ENCODE data around the gene RCN2.
A peak's percentile ranks its signal among the peaks of the same experiment; 100 is the strongest.

RCN2 gene

DNA sequence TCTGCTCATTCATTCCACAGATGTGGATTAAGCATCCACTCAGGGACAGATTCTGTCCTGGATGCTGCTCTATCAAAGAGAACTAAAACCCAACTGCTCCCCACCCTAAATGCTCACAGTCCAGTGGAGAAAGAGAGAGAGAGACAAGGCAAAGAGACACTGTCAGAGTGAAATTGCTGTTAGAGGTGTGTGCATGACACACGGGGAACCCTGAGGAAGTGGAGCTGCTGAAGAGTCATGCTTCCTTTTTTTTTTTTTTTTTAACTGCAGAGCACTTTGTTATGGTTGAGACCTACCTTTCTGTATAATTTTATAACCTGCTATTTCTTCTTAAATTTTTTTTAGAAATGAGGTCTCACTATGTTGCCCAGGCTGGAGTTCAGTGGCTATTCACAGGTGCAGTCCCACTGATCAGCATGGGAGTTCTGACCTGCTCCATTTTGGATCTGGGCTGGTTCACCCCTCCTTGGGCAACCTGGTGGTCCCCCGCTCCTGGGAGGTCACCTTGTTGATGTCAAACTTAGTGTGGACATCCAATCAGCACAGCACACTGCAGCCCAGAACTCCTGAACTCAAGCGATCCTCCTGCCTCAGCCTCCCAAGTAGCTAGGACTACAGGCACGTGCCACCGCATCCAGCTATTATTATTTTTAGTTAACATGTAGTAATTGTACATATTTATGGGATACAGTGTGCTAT lies 45.2 kb downstream of the RCN2 start:
- no peak for DNase-seq

DNA sequence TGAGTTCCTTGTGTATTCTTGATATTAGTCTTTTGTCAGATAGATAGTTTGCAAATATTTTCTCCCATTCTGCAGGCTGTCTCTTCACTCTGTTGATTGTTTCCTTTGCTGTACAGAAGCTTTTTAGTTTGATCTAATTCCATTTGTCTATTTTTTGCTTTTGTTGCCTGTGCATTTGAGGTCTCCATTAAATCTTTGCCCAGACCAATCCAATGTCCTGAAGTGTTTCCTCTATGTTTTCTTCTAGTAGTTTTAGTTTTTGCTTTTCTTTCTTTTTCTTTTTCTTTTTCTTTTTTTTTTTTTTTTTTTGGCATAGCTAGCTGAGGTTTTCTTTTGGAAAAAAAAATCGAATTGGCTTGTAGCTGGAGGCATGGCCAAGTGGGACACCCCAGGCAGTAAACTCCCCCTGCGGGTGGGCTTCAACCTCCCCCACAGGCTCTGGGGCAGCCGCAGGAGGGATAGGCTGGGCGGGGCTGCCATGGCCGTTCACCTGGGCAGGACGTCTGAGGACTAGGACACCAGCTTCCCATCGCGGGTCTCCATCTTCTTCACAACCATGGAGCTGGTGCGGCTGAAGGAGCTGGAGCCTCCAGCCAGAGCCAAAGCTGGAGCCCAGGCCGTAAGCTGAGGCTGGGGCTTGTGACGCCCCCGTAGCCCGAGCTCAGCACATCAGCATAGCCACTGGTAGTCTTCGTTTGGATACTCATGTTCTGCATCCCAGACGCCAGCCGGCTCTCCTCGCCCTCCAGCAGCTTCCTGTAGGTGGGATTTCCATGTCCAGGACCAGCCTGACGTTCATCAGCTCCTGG lies 47.2 kb downstream of the RCN2 start:
- no peak for DNase-seq

DNA sequence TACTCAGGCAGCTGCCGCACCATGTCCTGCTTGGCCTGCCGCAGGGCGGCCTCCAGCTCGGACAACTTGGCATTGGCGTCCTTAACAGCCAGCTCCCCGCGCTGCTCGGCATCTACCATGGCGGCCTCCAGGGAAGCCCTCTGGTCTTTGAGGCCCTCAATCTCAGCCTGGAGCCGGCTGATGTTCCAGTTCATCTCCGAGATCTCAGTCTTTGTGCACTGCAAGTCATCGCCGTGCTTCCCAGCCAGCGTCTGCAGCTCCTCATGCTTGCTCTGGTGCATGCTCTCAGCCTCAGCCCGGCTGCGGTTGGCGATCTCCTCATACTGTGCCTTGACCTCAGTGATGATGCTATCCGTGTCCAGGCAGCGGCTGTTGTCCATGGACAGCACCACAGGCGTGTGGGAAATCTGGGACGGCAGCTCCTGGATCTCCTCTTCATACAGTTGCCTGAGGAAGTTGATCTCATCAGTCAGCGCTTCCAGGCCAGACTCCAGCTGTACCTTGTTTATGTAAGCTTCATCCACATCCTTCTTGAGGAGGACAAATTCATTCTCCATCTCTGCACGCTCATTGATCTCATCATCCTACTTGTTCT lies 47.9 kb downstream of the RCN2 start:
- DNase-seq = no peak

DNA sequence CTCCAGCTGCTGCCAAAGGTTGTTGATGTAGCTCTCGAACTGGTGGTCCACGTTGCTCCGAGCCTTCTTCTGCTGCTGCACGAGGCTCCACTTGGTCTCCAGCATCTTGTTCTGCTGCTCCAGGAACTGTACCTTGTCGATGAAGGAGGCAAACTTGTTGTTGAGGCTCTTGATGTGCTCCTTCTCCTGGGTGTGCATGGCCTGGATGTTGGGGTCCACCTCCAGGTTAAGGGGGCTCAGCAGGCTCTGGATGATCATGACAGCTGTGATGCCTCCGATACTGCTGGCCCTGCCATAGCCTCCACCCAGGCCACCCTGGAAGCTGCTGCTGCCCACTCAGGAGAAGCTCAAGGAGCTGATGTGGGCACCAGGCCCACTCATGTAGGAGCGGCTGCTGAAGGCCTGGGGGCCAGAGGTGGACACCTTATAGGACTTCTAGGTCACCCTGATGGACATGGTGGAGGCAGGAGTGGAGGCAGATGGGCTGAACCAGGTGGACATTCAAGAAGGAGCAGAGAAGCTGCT lies 48.5 kb downstream of the RCN2 start:
- no peak for DNase-seq

DNA sequence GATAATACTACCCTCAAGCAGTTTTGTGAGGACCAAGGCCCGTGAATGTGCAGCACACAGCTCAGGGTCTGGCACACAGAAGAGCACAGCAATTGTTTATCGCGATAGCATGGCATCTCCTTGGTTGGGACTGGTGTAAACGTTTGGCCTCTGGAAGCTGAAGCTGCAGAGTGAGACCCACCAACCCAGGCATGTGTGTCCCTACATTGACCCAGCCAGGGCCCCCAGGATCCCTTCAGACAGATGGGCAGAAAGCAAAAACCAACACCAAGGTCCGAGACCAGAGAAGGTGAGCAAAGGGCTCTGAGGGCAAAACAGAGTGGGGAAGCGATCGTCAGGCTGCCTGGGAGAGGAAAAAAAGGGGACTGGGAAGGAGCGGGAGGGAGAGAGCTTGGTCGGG lies 50.8 kb downstream of the RCN2 start:
- DNase-seq = no peak

DNA sequence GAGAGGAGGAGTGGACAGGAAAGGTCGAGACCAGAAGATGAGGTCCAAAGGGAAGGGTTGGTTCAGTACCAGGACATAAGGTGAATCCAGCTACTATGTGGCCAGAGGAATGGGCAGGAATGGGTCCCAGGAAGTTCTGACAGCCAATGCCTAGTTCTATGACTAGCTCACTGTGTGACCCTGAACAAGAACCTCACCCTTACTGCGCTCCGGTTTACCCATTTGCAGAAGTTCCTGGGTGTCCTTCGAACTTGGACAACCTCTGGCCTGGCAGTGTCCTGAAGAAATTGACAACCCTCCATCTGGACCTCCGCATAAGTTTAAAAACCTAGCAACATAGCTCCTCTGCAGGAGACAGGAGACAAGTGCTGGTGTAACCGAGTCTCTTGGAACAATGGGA lies 51.2 kb downstream of the RCN2 start:
- no peak for DNase-seq

DNA sequence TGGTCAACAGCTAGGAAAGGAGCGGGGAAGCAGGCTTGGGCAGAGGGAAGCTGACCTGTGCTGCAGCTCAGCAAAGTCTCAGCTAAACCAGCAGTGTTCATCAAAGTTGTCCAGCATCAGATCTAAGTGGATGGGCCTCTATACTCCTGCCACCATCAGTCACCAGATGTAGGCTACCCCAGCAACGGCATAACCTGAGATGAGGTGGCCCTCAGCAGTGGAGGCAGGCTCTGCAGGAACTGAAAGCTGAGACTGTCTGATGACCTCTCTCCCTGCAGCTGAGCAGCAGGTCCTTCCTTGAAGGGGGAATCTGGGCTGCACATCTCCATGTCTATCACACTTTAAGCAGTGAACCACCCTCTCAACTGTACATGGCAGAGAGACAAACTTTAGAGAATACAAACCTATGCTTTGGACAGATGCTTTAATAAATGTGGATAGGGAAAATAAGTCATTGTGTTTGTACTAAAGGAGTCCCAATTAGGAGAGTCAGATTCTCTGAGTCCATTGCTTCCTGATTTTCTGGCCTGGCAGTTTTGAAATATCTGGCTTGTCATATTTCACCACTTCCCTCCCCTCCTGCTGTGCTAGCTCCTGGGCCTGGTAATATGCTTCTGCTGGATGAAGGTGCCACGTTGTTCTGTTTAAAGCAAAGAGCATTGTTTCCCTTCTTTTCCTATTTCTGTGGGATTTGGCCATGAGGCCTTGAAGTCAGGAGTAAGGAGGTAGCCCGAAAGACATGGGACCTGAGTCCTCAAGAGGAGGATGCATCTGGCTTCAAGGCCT lies 52.2 kb downstream of the RCN2 start:
- peak; percentile 31 for DNase-seq

DNA sequence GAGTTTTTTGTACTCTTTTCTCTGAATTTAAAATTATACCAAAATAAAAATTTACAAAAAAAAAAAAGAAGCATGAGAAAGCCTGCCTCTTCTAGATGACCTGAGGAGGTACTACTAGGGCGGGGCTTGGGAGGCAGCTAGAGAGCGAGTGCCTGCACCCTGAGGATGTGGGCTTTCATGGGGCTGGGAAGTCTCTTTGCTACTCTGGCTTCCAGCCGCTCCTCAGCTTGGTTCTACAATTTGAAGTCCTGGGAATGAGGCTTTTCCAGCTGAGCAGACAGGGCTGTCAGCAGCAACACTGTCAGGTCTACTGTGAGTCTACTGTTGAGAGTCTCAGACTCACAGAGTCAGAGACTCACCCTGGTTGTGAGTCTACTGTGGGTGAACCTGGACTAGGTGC lies 55.2 kb downstream of the RCN2 start:
- DNase-seq = no peak

DNA sequence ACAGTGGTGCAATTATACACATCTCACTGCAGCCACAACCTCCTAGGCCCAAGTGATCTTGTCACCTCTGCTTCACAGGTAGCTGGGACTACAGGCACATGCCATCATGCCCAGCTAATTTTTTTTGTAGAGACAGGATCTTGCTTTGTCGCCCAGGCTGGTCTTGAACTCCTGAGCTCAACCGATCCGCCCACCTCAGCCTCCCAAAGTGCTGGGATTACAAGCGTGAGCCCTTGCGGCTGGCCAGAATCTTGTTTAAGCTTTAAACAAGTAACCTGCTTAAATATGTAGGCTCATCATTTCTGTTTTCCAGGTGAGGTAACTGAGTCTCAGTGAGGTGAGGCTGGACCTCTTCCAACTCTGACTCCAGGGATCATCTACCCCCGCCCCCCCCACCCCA lies 55.7 kb downstream of the RCN2 start:
- DNase-seq = no peak

DNA sequence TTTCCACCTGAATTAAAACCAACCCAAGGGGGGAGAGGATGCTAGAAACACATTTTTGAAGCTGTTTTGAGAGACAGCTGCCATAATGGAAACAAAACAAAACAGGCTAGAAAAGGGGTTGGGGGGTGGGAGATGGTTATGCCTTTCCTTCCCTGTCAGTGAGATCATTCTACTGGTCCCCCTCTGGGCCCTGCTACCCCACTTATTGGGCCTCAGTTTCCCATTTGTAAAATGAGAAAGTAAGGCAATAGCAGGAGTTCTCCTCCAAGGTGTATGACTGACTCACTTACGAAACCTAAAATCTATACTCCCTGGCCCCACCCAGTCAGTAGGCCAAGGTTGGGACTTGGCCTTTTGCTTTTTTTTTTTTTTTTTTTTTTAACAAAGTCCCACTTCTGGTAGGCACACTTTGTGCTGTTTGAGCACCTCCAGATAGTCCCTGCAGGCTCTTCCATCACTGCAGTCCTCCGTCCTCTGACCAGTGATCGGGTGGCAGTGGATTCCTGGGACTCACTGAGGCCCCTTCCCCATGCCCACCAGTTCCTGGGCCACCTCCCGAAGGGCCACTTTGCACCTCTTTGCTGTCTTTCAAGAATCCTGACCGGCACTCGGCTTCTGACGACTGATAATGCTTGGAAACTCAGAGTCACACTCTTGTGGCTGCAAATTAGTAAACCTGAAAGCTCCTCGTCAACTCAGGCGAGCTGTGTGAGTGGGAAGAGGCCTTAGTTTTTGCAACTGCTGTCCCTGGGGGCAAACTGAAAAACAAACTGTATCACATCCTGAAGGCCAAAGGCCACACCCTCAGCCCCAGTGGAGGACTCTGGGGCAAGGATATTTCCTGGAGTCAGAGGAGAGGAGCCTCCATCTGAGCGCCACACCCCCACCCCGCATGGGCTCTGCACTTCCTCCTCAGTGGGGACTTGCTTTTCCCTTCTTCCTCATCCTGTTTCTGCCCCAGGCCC lies 56.6 kb downstream of the RCN2 start:
- DNase-seq = peak; percentile 25

DNA sequence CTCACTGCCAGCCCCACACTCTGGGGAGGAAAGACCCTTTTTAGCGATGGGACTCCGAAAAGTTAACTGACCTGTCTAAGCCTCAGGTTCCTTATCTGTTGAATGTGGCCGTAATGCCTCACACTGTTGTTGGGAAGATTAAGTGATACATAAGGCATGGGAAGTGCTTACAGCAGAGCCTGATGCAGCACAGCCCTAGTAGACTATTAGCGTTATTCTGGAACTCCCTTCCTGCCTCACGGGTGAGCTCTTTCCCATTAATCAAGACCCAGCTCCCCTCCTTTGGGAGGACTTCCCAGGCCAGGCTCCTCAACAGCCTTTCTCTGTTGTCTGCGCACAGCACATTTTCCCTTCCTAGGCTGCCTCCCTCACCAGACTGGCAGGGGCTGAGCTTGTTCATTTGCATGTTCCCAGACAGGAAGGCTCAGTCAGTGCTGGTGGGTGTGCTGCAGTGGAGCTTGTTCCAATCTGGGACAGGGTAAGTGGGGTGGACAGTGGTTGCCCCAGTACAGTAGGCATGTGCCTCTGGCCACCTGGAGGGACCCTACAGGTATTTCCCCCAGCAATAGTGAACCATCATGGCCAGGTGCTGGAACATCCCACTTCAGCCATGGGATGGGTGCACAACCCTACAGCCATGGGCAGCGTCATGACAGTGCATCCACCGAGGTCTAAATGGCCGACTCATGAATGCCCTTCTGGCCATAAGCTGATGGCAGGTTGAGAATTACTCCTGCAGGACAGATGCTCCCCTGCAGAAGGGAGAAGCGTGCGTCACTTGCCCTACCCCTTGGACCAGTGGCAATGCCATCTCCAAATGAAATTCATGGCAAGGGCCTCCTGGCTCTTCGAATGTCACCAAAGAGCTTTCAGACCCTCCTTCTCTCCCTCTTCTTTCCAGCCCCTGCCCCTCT lies 57.6 kb downstream of the RCN2 start:
- DNase-seq = peak; percentile 30

DNA sequence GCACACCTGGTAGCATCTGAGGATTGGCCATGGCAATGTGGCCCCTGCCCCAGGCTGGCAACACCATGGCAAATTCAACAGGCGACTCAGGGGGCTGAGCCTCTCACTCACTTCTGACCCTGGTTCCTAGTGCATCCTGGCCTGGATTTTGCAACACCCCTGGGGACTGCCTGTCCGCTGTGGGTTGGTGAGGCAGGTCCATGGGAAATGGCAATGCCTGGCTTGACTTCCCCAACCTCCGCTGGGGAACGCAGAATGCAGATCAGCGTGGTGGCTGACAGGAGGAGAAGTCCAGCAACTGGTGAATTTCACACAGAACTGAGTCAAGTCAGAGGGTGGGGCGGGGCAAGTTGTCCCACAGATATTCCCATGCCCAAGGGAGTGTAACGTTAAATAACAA lies 59.5 kb downstream of the RCN2 start:
- DNase-seq = no peak

DNA sequence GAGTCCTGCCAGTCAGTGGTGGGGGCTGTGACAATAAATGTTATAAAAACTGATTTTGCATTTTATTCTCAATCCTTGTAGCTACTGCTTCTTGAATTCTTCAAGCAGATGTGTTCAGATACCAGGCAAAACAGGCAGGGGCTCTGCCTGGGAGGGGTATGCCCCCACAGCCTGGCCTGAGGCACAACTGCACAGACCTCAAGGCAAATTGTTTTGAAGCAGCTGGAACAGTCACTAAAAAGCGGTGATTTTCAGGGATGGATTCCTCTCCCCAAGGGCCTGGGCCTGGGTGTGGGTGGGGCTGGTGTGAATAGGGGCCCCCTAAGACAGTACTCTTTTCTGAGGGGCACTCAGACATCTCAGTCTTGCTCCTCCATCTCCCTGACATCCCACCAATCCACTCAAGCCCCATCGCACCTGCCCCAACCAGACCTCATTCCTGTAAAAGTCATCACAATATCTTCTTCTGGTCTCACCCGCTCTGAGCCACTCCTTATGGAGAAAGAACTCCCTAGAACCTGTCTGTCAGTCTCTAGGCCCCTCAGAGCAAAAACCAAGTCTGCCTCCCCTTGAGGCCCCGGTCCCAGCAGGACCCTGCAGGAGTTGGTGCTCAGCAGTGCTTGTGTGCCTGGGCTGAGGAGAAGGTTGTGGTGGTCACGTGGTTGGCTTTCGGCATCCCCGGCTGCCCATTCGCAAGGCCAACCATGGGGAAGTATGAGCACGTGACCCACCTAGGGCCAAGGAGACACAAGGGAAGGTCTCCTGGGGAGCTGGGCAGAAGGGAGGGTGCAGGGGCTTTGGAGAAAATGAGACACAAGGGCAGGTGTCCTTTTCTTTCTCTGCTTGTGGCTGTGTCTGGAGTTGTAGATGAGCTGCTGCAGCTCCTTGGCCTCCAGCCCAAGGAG lies 60.4 kb downstream of the RCN2 start:
- DNase-seq = no peak

DNA sequence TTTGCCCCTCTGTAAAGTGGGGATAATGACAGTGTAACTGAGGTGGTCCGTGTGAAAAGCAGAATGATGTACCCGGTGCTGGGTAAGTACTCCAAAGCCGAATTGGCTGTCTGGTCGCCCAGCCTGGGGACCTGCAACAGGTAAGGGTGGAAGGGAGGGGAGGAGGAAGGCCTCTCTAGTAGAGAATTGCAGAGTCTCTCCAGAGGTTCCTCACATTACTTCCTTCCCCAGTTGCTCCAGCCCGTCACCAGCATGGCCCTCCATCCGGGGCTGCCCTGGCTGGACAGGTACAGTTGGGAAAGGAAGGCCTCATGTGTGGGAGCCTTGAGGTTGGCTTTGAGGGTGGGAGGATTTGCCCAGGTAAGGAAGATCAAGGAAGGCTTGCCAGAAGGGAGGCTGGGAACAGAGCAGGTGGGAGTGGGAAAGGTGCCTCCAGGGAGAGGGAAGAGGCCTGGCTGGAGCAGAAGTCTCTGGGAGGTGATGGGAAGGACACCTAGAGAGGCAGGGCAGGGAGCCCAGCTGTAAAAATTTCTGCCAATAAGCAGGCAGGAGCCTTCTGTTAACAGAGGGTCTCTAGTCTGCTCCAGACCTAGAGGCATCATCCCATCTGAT lies 61.7 kb downstream of the RCN2 start:
- no peak for DNase-seq

DNA sequence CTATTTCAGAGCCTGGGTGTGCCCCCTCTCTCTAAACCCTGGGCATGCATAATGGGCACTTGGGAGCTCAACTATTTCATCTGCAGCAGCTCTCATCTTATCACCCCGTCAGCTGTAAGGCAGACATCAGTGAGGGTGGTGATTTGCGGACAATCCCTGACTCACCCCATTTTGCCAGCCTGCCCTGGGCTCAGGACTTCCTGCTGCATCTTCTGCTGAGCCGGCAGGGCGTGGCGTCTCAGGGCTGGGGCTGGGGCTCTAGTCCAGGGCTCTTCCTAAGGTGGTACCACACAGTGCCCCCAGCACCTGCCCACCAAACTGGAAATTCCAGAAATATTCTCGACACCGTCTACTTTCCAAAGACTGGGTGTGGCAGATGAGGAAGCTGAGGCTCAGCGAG lies 62.5 kb downstream of the RCN2 start:
- DNase-seq = no peak

DNA sequence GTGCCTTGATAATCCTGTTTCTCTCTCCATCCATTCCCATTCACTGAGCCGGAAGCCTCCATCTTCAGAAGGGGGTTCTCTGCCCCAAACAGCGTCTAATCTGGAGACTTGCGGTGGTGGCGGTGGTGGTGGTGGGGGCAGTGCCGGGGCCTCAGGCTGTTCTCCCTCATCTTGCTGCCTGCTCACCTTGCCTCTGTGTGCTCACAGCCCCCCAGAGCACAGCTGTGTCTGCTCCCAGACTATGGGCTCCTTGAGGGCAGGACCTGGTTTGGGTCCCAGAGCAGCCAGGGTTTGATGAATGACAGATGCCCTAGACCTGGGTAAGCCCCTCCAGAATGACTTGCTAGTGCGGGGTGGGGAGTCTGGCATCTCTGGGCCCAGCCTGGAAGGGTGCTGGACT lies 62.9 kb downstream of the RCN2 start:
- no peak for DNase-seq

DNA sequence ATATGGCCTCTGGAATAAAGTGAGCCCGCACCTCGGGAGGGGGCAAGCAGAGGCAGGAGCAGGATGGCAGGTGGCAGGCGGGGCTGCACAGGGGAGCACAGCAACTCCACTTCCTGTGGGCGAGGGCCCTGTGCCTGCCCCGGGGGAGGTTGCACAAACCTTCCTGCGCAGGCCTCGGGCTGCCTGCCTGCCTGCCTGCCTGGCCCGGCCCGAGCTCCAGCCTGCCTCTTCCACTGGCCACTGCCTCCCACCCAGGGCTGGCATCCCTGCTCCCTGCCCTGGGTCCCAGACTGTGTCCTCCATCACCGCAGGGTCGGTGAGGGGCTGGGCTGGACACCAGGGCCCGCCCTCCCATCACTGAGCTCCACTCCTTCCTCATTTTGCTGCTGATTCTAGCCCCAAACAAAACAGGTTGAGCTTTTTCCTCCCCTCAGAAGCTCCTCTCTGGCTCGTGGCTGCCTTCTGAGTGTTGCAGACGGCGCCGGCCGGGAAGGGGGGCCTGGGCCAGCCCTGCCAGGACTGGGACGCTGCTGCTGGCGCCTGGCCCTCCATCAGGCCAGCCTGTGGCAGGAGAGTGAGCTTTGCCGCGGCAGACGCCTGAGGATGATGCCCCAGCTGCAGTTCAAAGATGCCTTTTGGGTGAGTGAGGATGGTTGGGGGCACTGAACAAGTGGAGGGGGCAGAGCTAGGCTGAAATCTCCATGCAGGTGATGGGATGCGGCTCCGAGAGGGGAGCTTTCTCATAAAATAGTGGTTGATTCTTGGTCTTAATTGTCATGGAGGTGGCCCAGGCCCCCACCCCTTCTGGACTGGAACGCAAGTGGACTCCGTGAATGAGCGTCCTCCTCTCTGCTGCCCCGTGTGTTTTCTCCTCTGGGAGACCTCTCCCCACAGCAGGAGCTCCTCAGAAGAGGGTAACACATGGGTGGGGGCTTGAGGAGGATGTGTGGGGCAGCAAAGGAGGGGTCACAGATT lies 63.7 kb downstream of the RCN2 start, which contains the start of gene PSTPIP1:
PSTPIP1 (plus strand) TSS at position 156 of the 975 bp plus-strand sequence; CDS start at position 604, 448 bp downstream.
- DNase-seq = peak; percentile 70

DNA sequence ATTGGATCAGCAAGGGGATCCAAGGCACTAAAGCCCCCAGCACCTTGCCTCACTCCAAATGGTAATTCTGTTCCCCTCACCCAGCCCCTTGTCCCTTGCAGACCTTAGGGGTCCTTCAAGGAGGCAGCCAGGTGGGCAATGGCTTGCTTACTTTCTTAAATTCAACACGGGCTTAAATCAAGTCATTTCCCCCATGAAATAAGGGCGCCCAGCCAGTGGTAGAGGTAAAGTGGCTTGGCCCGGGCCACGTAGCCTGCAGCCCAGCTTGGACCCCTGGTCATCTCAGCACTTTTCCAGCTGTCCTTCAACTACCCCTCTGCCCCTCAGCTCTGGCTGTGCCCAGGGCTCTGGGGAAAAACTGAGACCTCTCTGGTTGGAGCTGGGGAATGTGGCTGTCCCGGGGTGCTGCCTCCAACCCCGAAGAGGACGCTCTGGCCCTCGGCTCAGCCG lies 64.6 kb downstream of the RCN2 start:
- no peak for DNase-seq
